Neural progenitor cell (in vitro differentiated cells): ENCODE measurements around the gene KIF26B.

Experiments
- CTCF ChIP-seq: fragments of 200-600 bp; sonication (generic); IDR thresholded peaks from 2 replicates; pipeline ENCODE4 v1.5.1; 2017; ENCODE audit warnings: antibody characterized with exemption, mild to moderate bottlenecking
- EZH2 ChIP-seq: fragments of 200-600 bp; sonication (generic); IDR thresholded peaks from 2 replicates; pipeline ENCODE4 v1.6.1; 2017; ENCODE audit warnings: antibody characterized with exemption, mild to moderate bottlenecking, moderate library complexity
- EZH2phosphoT487 ChIP-seq: fragments of 200-600 bp; sonication (generic); IDR thresholded peaks from 2 replicates; pipeline ENCODE4 v1.6.1; 2017; ENCODE audit warnings: antibody characterized with exemption

DNA sequence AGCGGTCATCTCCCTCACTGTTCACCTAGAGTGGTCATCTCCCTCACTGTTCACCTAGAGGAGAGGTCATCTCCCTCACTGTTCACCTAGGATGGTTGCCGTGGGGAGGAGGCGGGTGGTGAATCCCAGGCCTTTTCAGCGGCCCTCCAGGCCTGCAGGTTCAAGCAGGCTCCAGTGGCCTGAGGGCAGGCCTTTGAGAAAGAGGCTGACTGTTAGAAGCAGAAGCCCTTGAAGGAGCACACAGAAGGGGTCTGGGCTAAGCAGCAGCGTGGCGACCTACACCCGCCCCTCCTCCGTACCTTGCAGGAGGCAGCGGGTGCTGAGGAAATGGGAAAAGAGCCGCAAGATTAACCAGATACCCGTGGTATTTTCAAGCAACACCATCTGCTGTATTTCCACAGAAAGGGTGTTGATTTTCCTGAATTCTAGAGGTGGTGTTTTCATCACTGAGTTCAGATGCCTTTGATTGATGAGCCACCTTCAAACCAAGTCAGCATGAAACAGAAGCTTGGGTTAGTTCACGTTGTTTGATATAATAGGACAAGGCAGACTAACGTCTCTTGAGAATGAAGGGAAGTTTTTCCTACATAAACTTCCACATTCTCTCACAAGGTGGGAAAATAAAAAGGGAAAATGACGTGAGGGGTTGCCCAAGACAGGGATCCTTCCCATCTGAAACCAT, 289.5 kb downstream of the KIF26B start:
- TF ChIP-seq CTCF (no peak), EZH2 (no peak), EZH2phosphoT487 (no peak)
